Activated CD8-positive, alpha-beta memory T cell treated with anti-CD3 and anti-CD28 coated beads, Interleukin-2, amount 50 U/mL, for 1 hour (primary cell): ENCODE data around the gene GYPA.
"Not testable (repeated sequence)": the region's sequence is repeated elsewhere in the genome, so short reads cannot be mapped to it uniquely, and the experiment has no call there.

Experiments used
- DNase-seq: peaks from one replicate; pipeline ENCODE4 v3.0.0-alpha.2; 2020; ENCODE audit errors: extremely low read depth

GYPA gene

GRCh38 chr4:144140594-144141295 lies at the start of gene GYPA:
Gene GYPA (minus strand): TSS chr4:144140718. CDS start chr4:144140635, 83 bp downstream.
- DNase-seq, result not testable (repeated sequence)

- no peak for DNase-seq
These were observed 49.5 kb upstream of the GYPA start for GRCh38 chr4:144190009-144190408.

- DNase-seq, result no peak
These were observed 48.6 kb upstream of the GYPA start for GRCh38 chr4:144189121-144189520.

GRCh38 chr4:144185086-144185485 lies 44.6 kb upstream of the GYPA start:
- no peak for DNase-seq

- DNase-seq, result no peak
These were observed 42.6 kb upstream of the GYPA start for GRCh38 chr4:144183165-144183564.

GRCh38 chr4:144181391-144181790 lies 40.9 kb upstream of the GYPA start:
- no peak for DNase-seq

GRCh38 chr4:144179152-144179739 lies 38.7 kb upstream of the GYPA start:
- no peak for DNase-seq

GRCh38 chr4:144178414-144178813 lies 37.9 kb upstream of the GYPA start:
- DNase-seq, result no peak

- no peak for DNase-seq
These were observed 36.0 kb upstream of the GYPA start for GRCh38 chr4:144176476-144176875.

- no peak for DNase-seq
These were observed 34.0 kb upstream of the GYPA start for GRCh38 chr4:144174401-144175067.

- no peak for DNase-seq
These were observed 31.2 kb upstream of the GYPA start for GRCh38 chr4:144171697-144172096.

GRCh38 chr4:144169211-144169610 lies 28.7 kb upstream of the GYPA start:
- DNase-seq, result no peak

GRCh38 chr4:144154044-144154443 lies 13.5 kb upstream of the GYPA start:
- DNase-seq, result no peak

- DNase-seq, result not testable (repeated sequence)
These were observed 2.3 kb upstream of the GYPA start for GRCh38 chr4:144142690-144143326.

GRCh38 chr4:144141493-144141892 lies 975 bp upstream of the GYPA start:
- no peak for DNase-seq

GRCh38 chr4:144139991-144140390 lies 527 bp downstream of the GYPA start:
- not testable (repeated sequence) for DNase-seq

- DNase-seq, result not testable (repeated sequence)
These were observed 971 bp downstream of the GYPA start for GRCh38 chr4:144139547-144139946.

- not testable (repeated sequence) for DNase-seq
These were observed 2.3 kb downstream of the GYPA start for GRCh38 chr4:144138239-144138638.

GRCh38 chr4:144137137-144137931 lies 3.2 kb downstream of the GYPA start:
- not testable (repeated sequence) for DNase-seq

GRCh38 chr4:144136189-144136588 lies 4.3 kb downstream of the GYPA start:
- not testable (repeated sequence) for DNase-seq

GRCh38 chr4:144130167-144130566 lies 10.4 kb downstream of the GYPA start:
- DNase-seq, result not testable (repeated sequence)
